ENCODE data around the gene OOSP2. TPM values are rescaled to one million over a fixed set of nuclear protein-coding genes. Genes with fewer than 3 reads are reported as not detected.
"Not testable (repeated sequence)": the region's sequence is repeated elsewhere in the genome, so short reads cannot be mapped to it uniquely, and the experiment has no call there.

Gene OOSP2
- total RNA-seq, 4 donors from 2014 or later: not detected

- Histone ChIP-seq H3K36me3 (no peaks in the 10 kb centered on the region), H3K27ac (no peak overlapping the region), H3K9me3 (no peaks in the 10 kb centered on the region), H3K4me3 (no peak overlapping the region), H3K27me3 (no peaks in the 10 kb centered on the region), H3K4me1 (no peaks in the 10 kb centered on the region)
- no peak for DNase-seq (ENCODE audit: low spot score in 2 of 2)
- TF ChIP-seq CTCF (IDR thresholded peaks at IDR 0.05) (no peak), POLR2A (IDR thresholded peaks at IDR 0.05) (no peak), POLR2AphosphoS5 (IDR thresholded peaks at IDR 0.05) (no peak), EP300 (IDR thresholded peaks at IDR 0.05) (no peak)
- 39% methylated on average over 1 of the region's 1 CpG for WGBS
Observed at GRCh38 chr11:60005360-60005759, 34.8 kb upstream of the OOSP2 start.

GRCh38 chr11:60016881-60017280 is 23.3 kb upstream of the OOSP2 start, which contains the start of gene OOSP4B:
Gene OOSP4B (plus strand): TSS chr11:60017181.
- no peaks in the 10 kb centered on the region for H3K27me3 ChIP-seq
- no peak within 1 kb of the TSS for H3K27ac ChIP-seq
- no peaks in the 10 kb centered on the region for H3K4me1 ChIP-seq
- TF ChIP-seq CTCF (IDR thresholded peaks at IDR 0.05) (no peak), EP300 (IDR thresholded peaks at IDR 0.05) (no peak), POLR2AphosphoS5 (IDR thresholded peaks at IDR 0.05) (no peak), POLR2A (IDR thresholded peaks at IDR 0.05) (no peak)
- H3K9me3 ChIP-seq: no peaks in the 10 kb centered on the region
- 80% methylated on average over 1 of the region's 1 CpG for WGBS
- no peak for DNase-seq (ENCODE audit: low spot score in 2 of 2)
- no peaks in the 10 kb centered on the region for H3K36me3 ChIP-seq
- no peak within 1 kb of the TSS for H3K4me3 ChIP-seq

GRCh38 chr11:60018058-60018457 is 22.2 kb upstream of the OOSP2 start:
- no peak overlapping the region for H3K4me3 ChIP-seq
- H3K27ac ChIP-seq: no peak overlapping the region
- no peaks in the 10 kb centered on the region for H3K27me3 ChIP-seq
- no peaks in the 10 kb centered on the region for H3K4me1 ChIP-seq
- no peak for DNase-seq (ENCODE audit: low spot score in 2 of 2)
- TF ChIP-seq EP300 (IDR thresholded peaks at IDR 0.05): no peak
- no peak for TF ChIP-seq POLR2A (IDR thresholded peaks at IDR 0.05)
- no peak for TF ChIP-seq POLR2AphosphoS5 (IDR thresholded peaks at IDR 0.05)
- TF ChIP-seq CTCF (IDR thresholded peaks at IDR 0.05): no peak
- no peaks in the 10 kb centered on the region for H3K9me3 ChIP-seq
- H3K36me3 ChIP-seq: no peaks in the 10 kb centered on the region
- WGBS: 57% methylated on average over 8 of the region's 8 CpGs

- DNase-seq (ENCODE audit: low spot score in 2 of 2); H3K4me1 ChIP-seq; H3K27me3 ChIP-seq; H3K27ac ChIP-seq; H3K36me3 ChIP-seq; H3K9me3 ChIP-seq; H3K4me3 ChIP-seq: not testable (repeated sequence)
- no CpG with 5 or more reads among the region's 27 CpGs for WGBS
Observed at GRCh38 chr11:60020376-60020775, 19.8 kb upstream of the OOSP2 start.

GRCh38 chr11:60029015-60029632 is 11.1 kb upstream of the OOSP2 start:
- Histone ChIP-seq H3K27me3 (no peaks in the 10 kb centered on the region), H3K4me3 (no peak overlapping the region), H3K36me3 (no peaks in the 10 kb centered on the region), H3K9me3 (no peaks in the 10 kb centered on the region), H3K27ac (no peak overlapping the region), H3K4me1 (no peaks in the 10 kb centered on the region)
- TF ChIP-seq EP300 (IDR thresholded peaks at IDR 0.05): no peak
- no peak for TF ChIP-seq POLR2A (IDR thresholded peaks at IDR 0.05)
- no peak for TF ChIP-seq POLR2AphosphoS5 (IDR thresholded peaks at IDR 0.05)
- no peak for TF ChIP-seq CTCF (IDR thresholded peaks at IDR 0.05)
- WGBS: 76% methylated on average over 3 of the region's 3 CpGs
- DNase-seq (ENCODE audit: low spot score in 2 of 2): no peak

- H3K9me3 ChIP-seq: not testable (repeated sequence)
Observed at GRCh38 chr11:60050422-60050821, 10.2 kb downstream of the OOSP2 start.

GRCh38 chr11:60050839-60051238 is 10.6 kb downstream of the OOSP2 start:
- DNase-seq (ENCODE audit: low spot score in 2 of 2); H3K27me3 ChIP-seq; H3K36me3 ChIP-seq; H3K4me1 ChIP-seq; H3K9me3 ChIP-seq; H3K27ac ChIP-seq; H3K4me3 ChIP-seq: not testable (repeated sequence)
- 60% methylated on average over 3 of the region's 3 CpGs for WGBS

More at GRCh38 chr11:60050422-60050821, 10.2 kb downstream of the OOSP2 start:
- not testable (repeated sequence) for H3K4me3 ChIP-seq; H3K27ac ChIP-seq; H3K27me3 ChIP-seq; DNase-seq (ENCODE audit: low spot score in 2 of 2); H3K36me3 ChIP-seq; H3K4me1 ChIP-seq
